Smooth muscle cell (in vitro differentiated cells): Measurements from ENCODE around the gene SLC29A1. TPM values are rescaled to one million over a fixed set of nuclear protein-coding genes. Genes with fewer than 3 reads are reported as not detected.

Experiments
- DNase-seq: peaks from one replicate; lab custom pipeline; 2025; ENCODE audit not compliant: unreplicated experiment; lab: John Stamatoyannopoulos, UW
- H2AFZ ChIP-seq: fragments of 200-600 bp; sonication (generic); 2 replicates; pipeline ENCODE4 v1.6.0; 2016; ENCODE audit warnings: antibody characterized with exemption, low read depth, mild to moderate bottlenecking
- H3F3A ChIP-seq: fragments of 200-600 bp; sonication (generic); 2 replicates; pipeline ENCODE4 v1.6.0; 2017; ENCODE audit warnings: antibody characterized with exemption, low read depth
- H3K27ac ChIP-seq: fragments of 200-600 bp; sonication (generic); 2 replicates; pipeline ENCODE4 v1.5.1; 2016; ENCODE audit warnings: low read depth, mild to moderate bottlenecking
- H3K27me3 ChIP-seq: fragments of 200-600 bp; sonication (generic); 2 replicates; pipeline ENCODE4 v1.6.1; 2016; ENCODE audit warnings: low read depth, mild to moderate bottlenecking
- H3K36me3 ChIP-seq: fragments of 200-600 bp; sonication (generic); 2 replicates; pipeline ENCODE4 v1.5.1; 2016; ENCODE audit warnings: low read depth
- H3K4me1 ChIP-seq: fragments of 200-600 bp; sonication (generic); 2 replicates; pipeline ENCODE4 v1.5.1; 2016; ENCODE audit warnings: low read depth
- H3K4me2 ChIP-seq: fragments of 200-600 bp; sonication (generic); 2 replicates; pipeline ENCODE4 v1.6.0; 2016; ENCODE audit warnings: mild to moderate bottlenecking
- H3K4me3 ChIP-seq: fragments of 200-600 bp; sonication (generic); 2 replicates; pipeline ENCODE4 v1.5.1; 2016; ENCODE audit warnings: mild to moderate bottlenecking
- H3K79me2 ChIP-seq: fragments of 200-600 bp; sonication (generic); 2 replicates; pipeline ENCODE4 v1.6.0; 2016; ENCODE audit warnings: low read depth, mild to moderate bottlenecking
- H3K9ac ChIP-seq: fragments of 200-600 bp; sonication (generic); 2 replicates; pipeline ENCODE4 v1.6.0; 2016; ENCODE audit warnings: low read depth
- H3K9me3 ChIP-seq: fragments of 200-600 bp; sonication (generic); replicated peaks from 2 replicates; pipeline ENCODE4 v1.5.1; 2016; ENCODE audit warnings: low read depth
- H4K20me1 ChIP-seq: fragments of 200-600 bp; sonication (generic); 2 replicates; pipeline ENCODE4 v1.6.0; 2016; ENCODE audit warnings: low read depth
- WGBS: methylation state at CpG from one replicate; pipeline ENCODE4 v1.1.7; 2016; ENCODE audit warnings: low lambda C conversion rate; 5-methylcytosine and 5-hydroxymethylcytosine counted together
- polyA plus RNA-seq: library from polyadenylated mRNA; unstranded; fragments of >200 nt; fragmentation: Nextera tagmentation; extraction: Ambion mirVana; gene quantifications from 2 replicates; pipeline ENCODE4 v1.2.1, GENCODE V29; 2016
- total RNA-seq: library from RNA; depleted of rRNA; stranded (reverse); fragments of >200 nt; gene quantifications from 2 replicates; pipeline ENCODE4 v1.2.3, GENCODE V29; 2014
- TF ChIP-seq, protein P1 (sequence below): fragments of 200-600 bp; sonication (generic); IDR thresholded peaks from 2 replicates; pipeline ENCODE4 v1.5.1; 2017; ENCODE audit warnings: borderline replicate concordance, mild to moderate bottlenecking, antibody characterized with exemption; ENCODE audit not compliant: insufficient read depth, poor library complexity, severe bottlenecking

Gene SLC29A1
- total and polyA plus RNA-seq, 2 experiments from 2014 or later: 7.4 to 8.0 TPM

DNA sequence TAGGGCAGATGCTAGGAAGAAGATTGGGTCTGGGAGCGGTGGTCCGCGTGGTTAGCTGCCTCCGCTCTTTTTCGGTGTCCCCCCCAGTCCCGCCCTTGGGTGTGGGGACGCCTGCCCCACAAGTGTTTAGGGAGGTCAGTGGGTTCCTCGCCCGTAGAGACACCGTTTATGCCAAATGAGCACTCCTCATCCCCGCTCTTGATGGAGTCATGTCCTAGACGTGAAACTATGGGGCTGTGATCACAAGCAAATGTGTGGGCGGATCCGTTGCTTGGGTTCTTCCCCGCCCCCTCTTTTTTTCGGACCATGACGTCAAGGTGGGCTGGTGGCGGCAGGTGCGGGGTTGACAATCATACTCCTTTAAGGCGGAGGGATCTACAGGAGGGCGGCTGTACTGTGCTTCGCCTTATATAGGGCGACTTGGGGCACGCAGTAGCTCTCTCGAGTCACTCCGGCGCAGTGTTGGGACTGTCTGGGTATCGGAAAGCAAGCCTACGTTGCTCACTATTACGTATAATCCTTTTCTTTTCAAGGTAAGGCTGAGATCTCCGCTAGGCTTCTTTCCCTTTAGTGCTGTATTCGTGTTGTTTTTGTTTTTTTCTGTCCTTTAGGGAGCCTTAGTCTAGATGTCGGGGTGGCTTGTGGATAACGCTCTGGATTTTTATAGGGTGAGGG lies 23.4 kb downstream of the SLC29A1 start, which contains the start of gene HSP90AB1:
Gene HSP90AB1 (plus strand): TSS at position 439 of the 675 bp plus-strand sequence. CDS start 1,529 bp downstream, outside the sequence.
- TF ChIP-seq, protein P1, sequence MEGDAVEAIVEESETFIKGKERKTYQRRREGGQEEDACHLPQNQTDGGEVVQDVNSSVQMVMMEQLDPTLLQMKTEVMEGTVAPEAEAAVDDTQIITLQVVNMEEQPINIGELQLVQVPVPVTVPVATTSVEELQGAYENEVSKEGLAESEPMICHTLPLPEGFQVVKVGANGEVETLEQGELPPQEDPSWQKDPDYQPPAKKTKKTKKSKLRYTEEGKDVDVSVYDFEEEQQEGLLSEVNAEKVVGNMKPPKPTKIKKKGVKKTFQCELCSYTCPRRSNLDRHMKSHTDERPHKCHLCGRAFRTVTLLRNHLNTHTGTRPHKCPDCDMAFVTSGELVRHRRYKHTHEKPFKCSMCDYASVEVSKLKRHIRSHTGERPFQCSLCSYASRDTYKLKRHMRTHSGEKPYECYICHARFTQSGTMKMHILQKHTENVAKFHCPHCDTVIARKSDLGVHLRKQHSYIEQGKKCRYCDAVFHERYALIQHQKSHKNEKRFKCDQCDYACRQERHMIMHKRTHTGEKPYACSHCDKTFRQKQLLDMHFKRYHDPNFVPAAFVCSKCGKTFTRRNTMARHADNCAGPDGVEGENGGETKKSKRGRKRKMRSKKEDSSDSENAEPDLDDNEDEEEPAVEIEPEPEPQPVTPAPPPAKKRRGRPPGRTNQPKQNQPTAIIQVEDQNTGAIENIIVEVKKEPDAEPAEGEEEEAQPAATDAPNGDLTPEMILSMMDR: no peak
- peak; percentile 75 for DNase-seq
- Histone ChIP-seq H3K79me2 (peaks cover 49% of the 10 kb centered on the region), H3K27me3 (no peaks in the 10 kb centered on the region), H4K20me1 (peaks cover 48% of the 10 kb centered on the region), H3K9me3 (no peaks in the 10 kb centered on the region), H3K27ac (peak within 1 kb of the TSS; percentile 90), H3F3A (peaks cover 30% of the 10 kb centered on the region), H3K4me2 (peak within 1 kb of the TSS; percentile 93), H3K36me3 (peaks cover 19% of the 10 kb centered on the region), H3K4me3 (peak within 1 kb of the TSS; percentile 89), H3K4me1 (peaks cover 29% of the 10 kb centered on the region), H2AFZ (peak within 1 kb of the TSS; percentile 99), H3K9ac (peak within 1 kb of the TSS; percentile 93)
- WGBS: under 1% methylated on average over 34 of the region's 34 CpGs

DNA sequence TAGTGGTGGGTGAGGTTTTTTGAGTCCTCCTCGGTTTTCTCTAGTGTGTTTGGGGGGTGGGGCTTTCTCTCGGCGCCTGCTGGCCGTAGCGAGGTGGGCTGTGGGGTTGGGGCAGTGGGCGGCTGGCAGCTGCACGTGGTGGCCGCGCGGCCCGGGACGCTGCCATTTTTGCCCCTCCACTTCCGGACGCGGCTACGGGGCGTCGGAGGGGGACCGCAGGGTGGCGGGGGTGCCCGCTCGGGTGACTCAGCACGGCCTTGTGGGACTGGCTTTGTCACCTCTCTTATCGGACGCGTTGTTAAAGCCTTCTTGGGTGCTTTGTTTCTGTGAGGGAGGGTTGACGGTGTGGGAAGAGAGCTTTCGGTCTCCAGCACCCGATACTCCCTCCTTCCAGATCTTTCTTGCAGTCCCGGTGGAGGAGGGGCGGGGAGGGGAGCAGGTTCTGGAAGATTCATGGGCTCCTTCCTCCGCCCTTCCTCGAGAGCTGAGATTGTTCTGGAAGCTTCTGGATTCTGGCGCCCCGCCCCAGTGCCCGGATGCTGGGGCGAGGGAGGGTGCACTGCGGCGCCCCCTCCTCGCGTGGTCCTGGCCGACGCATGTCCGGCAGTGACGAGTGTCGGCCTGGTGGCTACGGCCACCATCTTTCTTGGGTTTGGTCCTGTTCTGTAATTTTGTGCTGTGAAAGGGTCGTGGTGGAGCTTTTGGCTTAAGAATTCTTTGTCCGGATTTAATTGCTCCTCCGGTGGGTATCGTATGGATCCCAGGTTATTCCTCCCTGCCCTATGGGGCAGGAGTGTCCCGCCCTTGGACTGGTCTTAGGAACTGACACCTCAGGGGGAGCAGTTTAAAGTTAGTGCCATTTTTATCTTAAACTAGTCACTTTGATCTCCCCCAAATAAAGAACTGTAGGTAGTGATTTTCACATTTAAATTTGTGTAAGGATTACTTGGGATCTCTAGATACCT lies 24.2 kb downstream of the SLC29A1 start:
- Histone ChIP-seq H3K9me3 (no peaks in the 10 kb centered on the region), H3K4me3 (peak overlapping the region; percentile 89), H3K4me2 (peak overlapping the region; percentile 93), H3K79me2 (peaks cover 56% of the 10 kb centered on the region), H2AFZ (no peak overlapping the region), H3K4me1 (peaks cover 29% of the 10 kb centered on the region), H3K27ac (peak overlapping the region; percentile 90), H3F3A (peaks cover 37% of the 10 kb centered on the region), H4K20me1 (peaks cover 57% of the 10 kb centered on the region), H3K36me3 (peaks cover 28% of the 10 kb centered on the region), H3K9ac (peak overlapping the region; percentile 93), H3K27me3 (no peaks in the 10 kb centered on the region)
- TF ChIP-seq, protein P1: no peak
- WGBS: under 1% methylated on average over 41 of the region's 52 CpGs
- DNase-seq: peak; percentile 43

DNA sequence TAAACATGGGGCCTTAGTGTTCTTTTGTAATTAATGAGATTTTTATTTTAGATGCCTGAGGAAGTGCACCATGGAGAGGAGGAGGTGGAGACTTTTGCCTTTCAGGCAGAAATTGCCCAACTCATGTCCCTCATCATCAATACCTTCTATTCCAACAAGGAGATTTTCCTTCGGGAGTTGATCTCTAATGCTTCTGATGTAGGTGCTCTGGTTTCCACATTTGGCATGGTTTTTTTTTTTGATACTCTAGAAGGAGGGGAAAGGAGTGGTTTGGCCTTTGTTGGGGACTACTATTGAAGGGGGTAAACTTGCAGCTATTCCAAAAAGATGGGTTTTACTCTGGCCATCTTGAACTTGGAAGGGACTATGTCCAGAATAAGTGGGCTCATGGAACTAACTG lies 25.2 kb downstream of the SLC29A1 start:
- H2AFZ ChIP-seq: no peak overlapping the region
- H3K4me3 ChIP-seq: peak overlapping the region; percentile 89
- peak overlapping the region; percentile 93 for H3K9ac ChIP-seq
- TF ChIP-seq, protein P1: no peak
- no peak for DNase-seq
- peak overlapping the region; percentile 93 for H3K4me2 ChIP-seq
- H4K20me1 ChIP-seq: peaks cover 66% of the 10 kb centered on the region
- 54% methylated on average over 1 of the region's 1 CpG for WGBS
- H3K4me1 ChIP-seq: peaks cover 29% of the 10 kb centered on the region
- H3F3A ChIP-seq: peaks cover 47% of the 10 kb centered on the region
- H3K79me2 ChIP-seq: peaks cover 62% of the 10 kb centered on the region
- peaks cover 35% of the 10 kb centered on the region for H3K36me3 ChIP-seq
- no peaks in the 10 kb centered on the region for H3K9me3 ChIP-seq
- H3K27me3 ChIP-seq: no peaks in the 10 kb centered on the region
- peak overlapping the region; percentile 90 for H3K27ac ChIP-seq
